Measurements from ENCODE around the gene PITPNM2.

The PITPNM2 gene

DNA sequence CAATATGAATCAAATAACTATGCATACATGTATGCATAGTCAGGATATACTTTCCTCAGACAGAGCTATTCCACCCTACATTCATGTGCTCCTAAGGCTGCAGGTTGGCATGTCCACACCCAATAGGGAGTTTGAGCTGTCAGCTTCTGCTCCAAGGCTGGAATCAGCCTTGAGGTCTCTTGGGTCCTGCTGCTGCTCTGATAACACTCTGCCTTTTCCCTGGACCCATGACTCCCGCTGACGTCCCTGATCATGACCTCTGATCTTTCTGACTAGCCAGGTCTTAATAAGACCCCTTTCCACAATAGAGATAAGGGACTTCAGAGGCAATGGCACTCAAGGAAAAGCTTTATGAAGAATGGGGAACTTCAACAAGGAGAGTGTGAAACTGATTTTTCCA is 5.7 kb downstream of the PITPNM2 start:
- DNase-seq (ENCODE audit: insufficient read length, low spot score) (no peak), FAIRE-seq (no peak)

DNA sequence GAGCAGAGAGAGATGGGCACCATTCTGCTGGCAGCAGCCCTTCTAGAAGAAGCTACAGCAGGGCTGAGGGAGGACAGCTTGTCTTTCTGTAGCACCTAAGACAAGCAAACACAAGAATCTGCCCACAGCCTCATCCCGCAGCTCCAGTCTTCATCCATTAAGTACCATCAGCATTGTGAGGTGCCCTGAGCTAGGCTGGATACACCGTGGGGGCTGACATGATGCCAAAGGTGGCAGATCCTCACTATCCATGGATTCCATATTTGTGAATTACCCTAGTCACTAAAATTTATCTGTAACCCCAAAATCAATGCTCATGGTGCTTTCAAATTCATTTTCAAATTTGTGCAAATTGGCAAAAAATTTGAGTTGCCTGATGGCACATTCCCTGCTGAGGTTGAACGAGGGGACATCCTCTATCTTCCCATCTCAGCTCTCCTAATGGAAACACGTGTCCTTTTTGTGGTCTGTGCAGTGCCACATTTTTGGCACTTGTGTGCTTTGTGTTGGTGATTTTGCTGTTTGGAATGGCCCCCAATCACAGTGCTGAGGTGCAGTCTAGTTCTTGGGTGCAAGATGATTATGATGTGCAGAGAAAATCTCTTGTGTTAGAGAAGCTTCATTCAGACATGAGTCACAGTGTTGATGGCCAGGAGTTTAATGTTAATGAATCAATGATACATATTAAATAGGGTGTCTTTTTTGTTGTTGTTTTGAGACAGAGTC is 7.0 kb downstream of the PITPNM2 start:
- DNase-seq (ENCODE audit: insufficient read length, low spot score) (no peak), FAIRE-seq (no peak)

DNA sequence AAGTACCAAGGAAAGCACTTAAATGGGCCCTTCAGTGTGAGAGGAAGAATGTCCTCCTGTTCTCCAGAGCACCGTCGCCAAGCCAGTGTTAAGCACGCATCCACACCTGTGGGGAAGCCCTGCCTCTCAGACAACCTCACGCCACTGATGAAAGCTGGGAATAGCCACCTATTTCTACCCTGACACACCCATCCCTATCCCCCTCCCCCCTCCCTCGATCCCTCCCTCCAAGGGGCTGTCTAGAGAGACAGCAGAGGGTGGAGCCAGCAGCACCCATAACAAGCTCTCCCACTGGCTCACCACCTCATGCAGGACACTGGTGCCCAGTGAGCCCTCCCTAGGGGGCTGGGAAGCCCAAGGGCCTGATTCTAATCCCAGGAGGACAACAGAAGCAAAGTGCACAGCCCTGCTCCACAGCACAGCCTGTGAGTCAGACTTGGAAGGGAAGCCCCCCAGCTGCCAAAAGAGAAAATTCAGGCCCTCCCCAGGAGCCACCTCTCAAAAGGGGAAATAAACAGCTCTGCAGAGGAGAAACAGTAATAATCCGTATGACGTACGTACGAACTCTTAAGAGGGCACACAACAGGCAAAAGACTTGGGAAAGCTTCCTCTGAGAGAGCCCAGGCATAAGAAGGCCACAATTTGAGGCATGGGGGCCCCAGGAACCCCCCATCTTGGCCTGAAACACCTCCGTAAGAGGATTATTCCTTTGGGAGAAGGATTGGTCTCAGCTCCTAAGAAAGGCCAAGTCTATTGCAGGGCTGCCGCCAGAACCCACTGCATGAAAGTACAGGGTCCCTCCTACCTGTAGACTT is 7.8 kb downstream of the PITPNM2 start:
- no peak for FAIRE-seq
- DNase-seq (ENCODE audit: insufficient read length, low spot score): no peak

DNA sequence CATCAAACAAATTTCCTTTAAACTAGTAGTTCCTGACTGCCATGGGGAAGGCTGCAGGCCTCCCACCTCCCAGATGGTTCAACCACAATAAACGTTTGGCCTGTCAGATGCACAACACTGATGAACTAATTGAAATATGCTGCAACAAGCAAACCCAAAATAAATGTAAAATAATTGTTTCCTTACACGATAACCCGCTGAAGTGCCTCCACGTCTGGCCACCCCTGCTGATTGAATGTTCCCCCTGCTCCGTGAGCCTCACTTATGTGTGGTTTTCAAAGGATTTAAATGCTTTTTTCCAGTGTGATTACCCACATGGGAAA is 8.4 kb downstream of the PITPNM2 start:
- FAIRE-seq (no peak), DNase-seq (ENCODE audit: insufficient read length, low spot score) (no peak)

DNA sequence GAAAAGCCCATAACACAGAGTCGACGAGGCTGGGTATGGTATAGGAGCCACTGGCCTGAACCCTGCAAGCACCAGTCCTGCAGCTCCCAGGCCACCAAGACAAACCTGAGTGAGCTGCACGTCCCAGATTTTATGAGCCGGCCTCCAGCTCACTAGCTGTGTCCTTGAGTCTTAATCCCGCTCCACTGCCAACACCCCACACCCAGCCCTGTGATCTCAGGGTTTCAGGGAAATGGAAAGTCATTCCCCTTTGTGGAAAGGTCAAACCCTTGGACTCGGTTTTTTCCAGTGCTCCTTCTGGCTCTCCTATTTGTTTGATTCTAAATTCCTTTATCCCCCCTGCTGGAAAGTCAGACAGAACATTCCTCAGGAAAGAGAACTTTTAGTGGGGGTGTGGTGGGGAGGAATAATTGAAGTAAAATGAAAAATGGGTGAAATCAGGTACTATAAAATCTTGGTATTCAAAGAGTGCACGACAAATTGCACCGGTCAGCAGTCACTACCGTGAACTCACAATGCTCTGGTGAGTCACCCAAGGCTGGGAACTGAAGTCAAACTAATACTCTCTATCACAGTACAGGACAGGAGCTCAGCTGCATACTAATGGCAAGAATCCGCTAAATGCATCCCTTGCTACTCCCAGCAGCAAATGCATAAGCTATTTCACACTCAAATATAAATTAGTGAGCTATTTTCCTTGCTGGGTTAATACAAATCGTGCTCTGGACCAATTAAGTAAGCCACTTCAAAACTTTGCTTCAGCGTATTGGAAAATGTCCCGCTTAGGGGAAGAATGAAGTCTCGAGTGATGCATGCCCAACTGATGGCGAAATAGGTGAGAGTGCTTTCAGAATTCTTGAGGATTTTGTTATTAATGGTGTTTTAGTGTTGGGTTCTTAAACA is 9.0 kb downstream of the PITPNM2 start:
- no peak for FAIRE-seq
- DNase-seq (ENCODE audit: insufficient read length, low spot score): no peak

DNA sequence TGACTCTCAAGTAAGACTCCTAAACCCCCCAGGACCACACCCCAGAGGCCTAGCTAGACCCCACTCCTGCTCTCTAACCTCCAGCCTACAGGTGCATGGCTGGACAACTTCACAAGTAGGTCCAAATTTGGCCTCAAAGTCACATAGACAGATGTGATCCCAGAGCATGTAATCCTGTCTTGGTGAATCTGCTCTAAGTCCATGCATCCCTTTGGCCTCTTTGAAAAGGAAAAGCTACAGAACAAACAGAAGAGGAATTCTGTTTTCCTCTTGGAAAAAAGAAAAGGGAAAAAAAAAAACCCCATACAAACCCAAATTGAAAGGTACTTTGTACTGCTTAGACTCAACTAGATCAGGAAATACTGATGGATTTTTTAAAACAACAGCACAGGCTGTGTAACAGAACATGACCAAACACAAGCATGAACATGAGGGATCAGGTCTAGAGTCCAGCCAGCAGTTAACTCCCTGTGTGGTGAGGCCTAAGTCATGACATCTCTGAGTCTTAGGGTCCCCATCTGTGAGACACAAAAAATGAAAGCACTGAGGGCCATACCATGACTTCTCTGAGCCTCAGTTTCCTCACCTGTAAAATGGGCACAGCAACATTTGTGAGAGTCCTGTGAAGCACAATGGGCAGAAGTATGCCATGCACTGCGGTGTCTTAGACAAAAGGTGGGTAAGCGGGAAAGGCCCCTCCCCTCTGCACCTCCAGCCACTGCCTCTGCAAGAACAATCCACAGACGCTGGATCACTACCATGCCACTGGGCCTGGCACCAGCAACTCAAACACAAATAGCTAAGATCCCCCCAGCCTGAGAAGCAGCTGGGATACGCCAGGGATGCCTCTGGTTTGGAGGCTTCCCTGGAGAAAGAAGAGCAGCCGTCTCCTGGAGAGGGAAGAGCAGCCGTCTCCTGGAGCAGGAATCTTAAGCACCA is 9.9 kb downstream of the PITPNM2 start:
- DNase-seq (ENCODE audit: insufficient read length, low spot score) (no peak), FAIRE-seq (no peak)

DNA sequence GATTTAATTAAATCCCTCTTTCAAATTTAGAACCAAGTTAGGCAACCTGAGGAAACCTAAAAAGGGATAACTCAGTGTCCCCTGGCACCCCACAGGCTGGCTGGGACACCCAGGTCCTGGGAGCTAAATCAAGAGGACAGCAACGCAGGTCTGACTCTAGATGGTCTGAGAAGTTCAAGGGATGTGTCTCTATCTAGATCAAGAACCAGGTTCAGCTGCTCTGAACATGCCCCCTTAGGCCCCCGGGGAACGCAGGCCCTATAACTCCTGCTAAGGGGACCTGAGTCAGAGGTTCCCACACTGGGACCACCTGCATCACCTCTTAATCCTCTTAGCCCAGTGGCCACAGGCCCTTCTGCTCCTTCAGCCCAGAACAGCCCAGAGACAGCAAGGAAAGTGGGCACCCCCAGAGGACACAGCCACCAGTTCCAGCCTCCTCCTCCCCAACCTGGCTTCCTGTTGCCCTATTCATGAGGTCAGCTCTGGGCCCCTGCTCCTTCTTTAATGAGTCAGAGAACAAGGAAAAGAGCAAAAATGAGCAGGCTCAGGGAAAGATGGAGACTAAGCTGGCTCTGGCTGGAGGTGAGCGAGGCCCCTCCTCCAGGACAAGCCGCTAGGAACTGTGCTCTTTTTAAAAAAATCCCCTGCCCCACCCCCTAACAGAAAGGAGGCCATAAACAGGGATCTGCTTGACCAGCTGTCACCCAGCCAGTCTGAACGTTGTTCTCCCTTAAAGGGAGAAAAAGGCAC is 10.8 kb downstream of the PITPNM2 start:
- FAIRE-seq: no peak
- DNase-seq (ENCODE audit: insufficient read length, low spot score): no peak

DNA sequence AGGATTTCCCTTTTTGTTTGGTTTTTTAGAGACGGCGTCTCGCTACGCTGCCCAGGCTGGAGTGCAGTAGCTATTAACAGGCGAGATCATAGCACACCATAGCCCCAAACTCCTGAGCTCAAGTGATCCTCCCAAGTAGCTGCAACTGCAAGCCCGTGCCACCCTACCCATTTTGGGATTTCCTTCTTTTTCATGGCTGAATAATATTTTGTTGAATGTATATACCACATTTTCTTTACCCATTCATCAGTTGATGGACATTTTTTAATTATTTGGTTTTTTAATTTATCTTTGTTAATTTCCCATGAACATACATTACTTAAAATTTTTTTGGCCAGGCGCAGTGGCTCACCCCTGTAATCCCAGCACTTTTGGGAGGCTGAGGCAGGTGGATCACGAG is 15.2 kb downstream of the PITPNM2 start:
- no peak for FAIRE-seq
- DNase-seq (ENCODE audit: insufficient read length, low spot score): no peak

DNA sequence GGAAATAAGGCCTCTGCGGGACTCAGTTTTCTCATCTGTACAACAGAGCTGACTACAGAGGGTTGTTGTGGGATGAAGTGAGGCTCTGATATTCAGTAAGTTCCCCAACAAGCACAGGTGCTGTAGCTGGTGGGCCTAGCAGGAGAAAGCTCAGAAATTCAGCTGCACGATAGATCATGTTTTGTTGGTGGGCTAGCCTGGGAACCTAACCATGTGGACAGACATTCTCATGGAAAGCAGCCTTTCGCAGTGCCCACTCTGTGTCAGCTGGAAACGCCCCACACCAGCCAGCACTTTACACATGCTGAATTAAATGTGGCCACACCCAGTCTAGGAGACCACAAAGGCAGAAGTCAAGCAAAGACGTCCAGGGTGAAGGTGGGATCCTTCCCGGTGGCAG is 16.1 kb downstream of the PITPNM2 start:
- DNase-seq (ENCODE audit: insufficient read length, low spot score) (no peak), FAIRE-seq (no peak)

DNA sequence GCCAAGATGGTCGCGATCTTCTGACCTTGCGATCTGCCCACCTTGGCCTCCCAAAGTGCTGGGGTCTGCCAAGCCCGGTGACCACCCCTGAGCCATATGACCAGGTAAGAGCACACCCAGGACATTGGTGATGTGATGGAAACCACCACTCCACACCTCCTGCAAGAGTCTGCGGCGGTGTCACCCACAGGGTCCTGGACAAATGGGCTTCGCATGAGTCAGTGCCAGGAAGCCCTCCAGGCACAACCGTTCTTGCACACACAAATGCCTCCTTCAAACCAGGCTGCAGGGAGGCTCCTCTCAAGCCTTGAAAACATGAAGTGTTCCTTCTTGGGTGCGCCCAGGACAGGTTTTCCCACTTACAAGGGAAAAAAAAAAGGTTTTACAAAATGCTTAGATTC is 16.6 kb downstream of the PITPNM2 start:
- FAIRE-seq (no peak), DNase-seq (ENCODE audit: insufficient read length, low spot score) (no peak)

DNA sequence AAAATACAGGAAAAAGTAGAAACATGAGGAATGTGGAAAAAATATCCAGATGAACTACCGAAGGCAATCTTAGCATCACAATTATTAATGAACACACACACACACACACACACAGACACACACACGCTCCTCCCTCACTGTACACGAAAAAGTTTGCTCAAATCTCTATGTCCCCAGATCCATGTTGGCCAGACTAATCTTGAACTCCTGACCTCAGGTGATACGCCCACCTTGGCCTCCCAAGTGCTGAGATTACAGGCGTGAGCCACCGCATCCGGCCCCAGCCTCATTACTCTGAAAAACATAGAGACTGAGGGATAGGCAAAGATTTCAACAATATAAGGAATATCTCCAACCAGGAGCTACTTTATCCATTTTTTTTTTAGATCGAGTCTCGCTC is 17.2 kb downstream of the PITPNM2 start:
- no peak for FAIRE-seq
- DNase-seq (ENCODE audit: insufficient read length, low spot score): no peak

DNA sequence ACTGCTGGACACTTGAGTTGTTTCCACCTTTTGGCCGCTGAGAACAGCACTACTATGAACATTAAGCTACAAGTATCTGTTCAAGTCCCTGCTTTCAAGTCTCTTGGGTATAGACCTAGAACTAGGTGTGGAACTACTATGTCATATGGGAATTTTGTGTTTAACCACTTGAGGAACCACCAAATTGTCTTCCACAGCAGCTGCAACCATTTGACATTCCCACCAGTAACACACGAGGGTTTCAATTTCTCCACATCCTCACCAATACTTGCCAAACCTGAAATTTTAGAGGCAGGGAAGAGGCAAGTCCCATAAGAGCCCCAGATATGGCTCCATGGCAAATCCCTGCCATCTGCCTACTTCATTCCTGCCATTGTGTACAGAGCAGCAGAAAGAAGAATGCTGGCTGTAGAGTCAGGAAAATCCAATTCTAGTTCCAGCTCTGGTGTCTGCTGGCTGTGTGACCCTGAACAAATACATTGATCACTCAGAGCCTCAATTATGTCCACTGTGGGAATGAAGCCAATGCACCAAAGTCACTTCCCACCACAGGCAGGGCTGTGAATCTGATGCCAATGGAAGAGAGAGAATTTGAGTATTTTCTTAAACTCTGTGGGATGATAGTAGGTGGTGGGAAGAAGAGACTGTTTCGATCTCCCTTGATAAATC is 17.8 kb downstream of the PITPNM2 start:
- DNase-seq (ENCODE audit: insufficient read length, low spot score) (no peak), FAIRE-seq (no peak)

DNA sequence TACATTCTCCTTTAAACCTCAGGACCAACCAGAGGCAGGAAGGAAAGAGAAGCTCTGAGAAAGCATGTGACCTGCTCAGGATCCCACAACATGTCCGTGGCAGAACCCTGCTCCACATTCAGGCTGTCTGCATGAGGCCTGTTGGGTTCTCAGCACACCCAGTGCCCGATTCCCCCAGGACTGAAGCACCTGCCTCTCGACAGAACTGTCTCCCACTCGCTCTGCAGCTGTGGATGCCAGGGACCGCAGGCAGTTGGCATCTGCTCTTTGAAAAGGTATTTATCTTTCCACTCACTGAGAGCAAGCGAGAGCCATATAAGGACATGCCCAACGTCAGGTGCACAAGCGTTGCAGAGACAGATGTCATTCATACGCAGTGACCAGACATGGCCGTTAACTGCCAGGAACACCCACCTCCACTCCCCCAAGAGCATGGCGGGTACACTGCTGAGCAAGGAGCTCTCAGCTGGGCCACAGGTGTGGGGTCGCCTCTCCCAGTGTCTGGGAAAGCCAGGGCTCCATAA is 18.9 kb downstream of the PITPNM2 start:
- FAIRE-seq (no peak), DNase-seq (ENCODE audit: insufficient read length, low spot score) (no peak)

DNA sequence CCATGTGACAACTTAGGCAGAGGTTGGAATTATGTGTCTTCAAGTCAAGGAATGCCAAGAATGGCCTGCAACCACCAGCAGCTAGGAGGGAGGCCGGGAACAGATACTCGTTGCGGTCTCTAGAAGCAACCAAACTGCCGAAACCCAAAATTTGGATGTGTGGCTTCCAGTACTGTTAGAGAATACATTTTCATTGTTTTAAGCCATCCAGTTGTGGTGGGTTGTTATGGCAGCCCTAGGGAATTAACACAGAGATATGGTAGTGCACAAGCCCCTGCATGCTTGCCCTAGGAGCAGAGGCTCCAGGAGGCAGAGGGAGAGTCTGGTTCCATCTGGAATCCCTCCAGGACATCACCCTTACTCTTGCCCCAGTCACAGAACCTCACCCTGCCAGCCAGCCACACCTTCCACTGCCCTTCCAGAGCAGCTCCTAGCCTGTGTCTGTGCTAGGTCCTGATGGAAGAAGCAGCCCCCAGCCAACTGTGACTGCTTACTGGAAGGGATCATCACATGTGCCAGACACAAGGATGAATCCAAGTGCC is 19.5 kb downstream of the PITPNM2 start:
- no peak for FAIRE-seq
- no peak for DNase-seq (ENCODE audit: insufficient read length, low spot score)

DNA sequence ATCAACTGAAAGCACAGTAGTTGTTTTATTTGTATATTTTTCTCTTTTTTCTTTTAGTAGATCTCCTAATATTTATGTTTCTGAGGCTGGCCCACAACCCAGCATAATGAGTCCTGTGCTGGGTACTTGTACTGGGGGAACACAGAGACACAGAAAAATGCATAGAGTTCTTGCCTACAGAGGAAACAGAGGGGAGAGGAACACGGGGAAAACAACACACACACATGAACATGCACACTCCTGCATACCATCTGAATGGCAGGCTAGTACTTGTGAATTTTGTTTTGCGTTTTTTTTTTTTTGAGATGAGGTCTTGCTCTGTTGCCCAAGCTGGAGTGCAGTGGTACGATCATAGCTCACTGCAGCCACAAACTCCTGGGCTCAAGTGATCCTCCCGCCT is 21.3 kb downstream of the PITPNM2 start:
- FAIRE-seq (no peak), DNase-seq (ENCODE audit: insufficient read length, low spot score) (no peak)

DNA sequence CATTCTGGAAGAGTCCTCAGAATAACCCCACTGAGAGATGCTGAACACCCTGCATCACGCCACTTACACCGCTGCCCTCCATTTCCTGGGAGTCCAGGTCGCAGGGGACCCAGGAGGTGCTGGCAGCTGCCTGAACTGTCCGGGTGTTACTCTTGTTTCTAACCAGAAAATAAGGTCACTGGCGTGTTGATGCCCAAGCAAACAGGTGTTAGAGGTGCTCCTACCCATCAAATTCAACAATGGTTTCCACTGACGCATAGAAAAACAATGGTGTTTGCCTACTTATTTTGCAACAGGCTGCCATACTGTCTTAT is 23.8 kb downstream of the PITPNM2 start:
- no peak for DNase-seq (ENCODE audit: insufficient read length, low spot score)
- FAIRE-seq: no peak

DNA sequence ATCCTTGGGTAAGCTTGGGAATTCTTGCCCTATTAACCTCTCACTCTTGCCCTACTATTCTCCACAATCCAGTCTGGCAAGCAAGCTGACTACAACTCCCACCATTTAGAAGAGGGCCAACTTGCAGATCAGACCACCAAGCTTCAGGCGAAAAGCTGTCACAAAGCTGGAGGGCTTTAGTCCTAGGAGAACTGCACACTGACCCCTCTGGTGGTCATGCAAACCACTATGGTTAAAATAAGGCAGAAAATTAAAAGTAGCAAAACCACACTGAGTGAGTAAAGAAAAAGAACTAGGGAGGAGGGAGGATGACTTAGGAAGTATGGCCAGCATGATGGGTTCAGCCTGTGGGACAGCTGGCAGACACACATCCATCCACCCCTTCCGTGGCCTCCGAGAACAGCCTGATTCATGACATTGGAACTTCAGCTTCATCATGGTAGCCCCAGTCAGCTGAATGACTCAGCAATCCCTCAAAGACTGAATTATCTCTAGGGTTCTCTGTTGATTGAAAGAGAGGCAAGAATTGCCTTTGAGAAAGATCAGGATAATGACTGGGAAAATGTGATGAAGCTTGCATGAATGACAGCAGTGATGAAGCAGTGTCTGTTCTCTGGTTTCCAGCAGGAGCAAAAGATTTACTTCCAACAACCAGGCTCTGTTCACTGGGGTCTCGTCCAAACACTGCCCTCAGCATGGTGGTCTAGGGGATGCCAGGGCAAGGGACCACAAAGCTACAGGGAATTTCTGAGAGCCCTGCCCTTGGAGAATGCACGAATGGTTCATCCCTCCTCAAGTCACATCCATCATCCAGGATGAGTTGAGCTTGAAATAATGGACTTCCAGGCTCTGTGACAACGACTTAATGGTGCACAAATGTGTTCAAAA is 24.4 kb downstream of the PITPNM2 start:
- no peak for FAIRE-seq
- no peak for DNase-seq (ENCODE audit: insufficient read length, low spot score)

DNA sequence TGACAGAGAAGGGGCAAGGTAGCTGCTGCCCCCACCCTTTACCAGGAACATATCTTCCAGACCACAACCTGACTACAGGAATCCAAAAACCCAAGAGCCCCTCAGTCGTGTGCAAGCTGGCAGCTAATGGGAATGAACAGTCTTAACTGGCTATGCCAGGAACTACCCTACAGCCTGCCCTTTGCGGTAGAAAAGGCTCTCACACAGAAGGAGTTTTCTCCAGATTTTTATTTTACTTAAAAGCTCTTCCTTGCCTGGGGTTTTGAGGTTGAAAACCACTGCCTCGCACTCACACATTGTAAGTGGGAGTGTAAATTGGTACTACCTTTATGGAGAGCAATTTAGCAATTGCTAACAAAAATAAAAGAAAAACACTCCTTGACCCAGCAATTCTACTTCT is 28.3 kb downstream of the PITPNM2 start:
- no peak for FAIRE-seq
- no peak for DNase-seq (ENCODE audit: insufficient read length, low spot score)

Measured in GM19239 (cell line).